DOHH2 (cell line): Measurements from ENCODE around the gene DSG2.

ENCODE experiments used
- H3F3A ChIP-seq: fragments of 200-600 bp; sonication (generic), shearing (Covaris generic); 2 replicates; pipeline ENCODE4 v1.6.0; 2016; ENCODE audit warnings: antibody characterized with exemption, mild to moderate bottlenecking; ENCODE audit not compliant: control insufficient read depth, insufficient read depth
- H3K27ac ChIP-seq: fragments of 200-600 bp; sonication (generic); 2 replicates; pipeline ENCODE4 v1.5.1; 2014; ENCODE audit warnings: low read depth, mild to moderate bottlenecking, low read length, moderate library complexity
- H3K27me3 ChIP-seq: fragments of 200-600 bp; sonication (generic); 2 replicates; pipeline ENCODE4 v1.6.1; 2014; ENCODE audit warnings: mild to moderate bottlenecking, low read length, mixed read lengths; ENCODE audit not compliant: control insufficient read depth
- H3K36me3 ChIP-seq: fragments of 200-600 bp; sonication (generic); 2 replicates; pipeline ENCODE4 v1.6.1; 2014; ENCODE audit warnings: mild to moderate bottlenecking, low read length, moderate library complexity, mixed read lengths; ENCODE audit not compliant: control insufficient read depth
- H3K4me1 ChIP-seq: fragments of 200-600 bp; sonication (generic); 2 replicates; pipeline ENCODE4 v1.6.1; 2014; ENCODE audit warnings: mild to moderate bottlenecking, low read length, mixed read lengths; ENCODE audit not compliant: control insufficient read depth
- H3K4me2 ChIP-seq: fragments of 200-600 bp; sonication (generic); 2 replicates; pipeline ENCODE4 v1.6.0; 2014; ENCODE audit warnings: mild to moderate bottlenecking, low read length, moderate library complexity
- H3K4me3 ChIP-seq: fragments of 200-600 bp; sonication (generic); 2 replicates; pipeline ENCODE4 v1.5.1; 2014; ENCODE audit warnings: mild to moderate bottlenecking, low read length, mixed read lengths
- H3K79me2 ChIP-seq: fragments of 200-600 bp; sonication (generic); 2 replicates; pipeline ENCODE4 v1.6.1; 2014; ENCODE audit warnings: mild to moderate bottlenecking, low read length, mixed read lengths; ENCODE audit not compliant: control insufficient read depth
- H3K9me2 ChIP-seq: fragments of 200-600 bp; sonication (generic); replicated peaks from 2 replicates; pipeline ENCODE4 v1.6.1; 2014; ENCODE audit warnings: mild to moderate bottlenecking, low read length, mixed read lengths; ENCODE audit not compliant: control insufficient read depth
- H3K9me3 ChIP-seq: fragments of 200-600 bp; sonication (generic); 2 replicates; pipeline ENCODE4 v1.6.1; 2014; ENCODE audit warnings: antibody characterized with exemption, low read length, mixed read lengths; ENCODE audit not compliant: control insufficient read depth, insufficient read depth
- H4K20me1 ChIP-seq: fragments of 200-600 bp; sonication (generic); 2 replicates; pipeline ENCODE4 v1.6.0; 2014; ENCODE audit warnings: low read depth, mild to moderate bottlenecking, antibody characterized with exemption, low read length, moderate library complexity; ENCODE audit not compliant: control insufficient read depth, insufficient read depth
- CTCF ChIP-seq: fragments of 200-600 bp; sonication (generic); IDR thresholded peaks from one replicate; pipeline ENCODE4 v1.5.1; 2014; ENCODE audit warnings: antibody characterized with exemption, mild to moderate bottlenecking, low read depth, low read length; ENCODE audit not compliant: poor library complexity, severe bottlenecking
- EZH2phosphoT487 ChIP-seq: fragments of 200-600 bp; sonication (generic); IDR thresholded peaks from 2 replicates; pipeline ENCODE4 v1.6.1; 2017; ENCODE audit warnings: borderline replicate concordance, mild to moderate bottlenecking, antibody characterized with exemption, low read length, moderate library complexity, mixed read lengths

Gene DSG2

GRCh38 chr18:31586616-31587015 lies 88.6 kb downstream of the DSG2 start:
- H3K79me2 ChIP-seq = no peaks in the 10 kb centered on the region
- H4K20me1 ChIP-seq = no peaks in the 10 kb centered on the region
- H3K27me3 ChIP-seq = no peaks in the 10 kb centered on the region
- H3K9me3 ChIP-seq = no peaks in the 10 kb centered on the region
- H3K27ac ChIP-seq = no peak overlapping the region
- H3K4me2 ChIP-seq = no peak overlapping the region
- no peaks in the 10 kb centered on the region for H3K36me3 ChIP-seq
- H3F3A ChIP-seq = no peaks in the 10 kb centered on the region
- H3K9me2 ChIP-seq = no peaks in the 10 kb centered on the region
- no peaks in the 10 kb centered on the region for H3K4me1 ChIP-seq
- H3K4me3 ChIP-seq = no peak overlapping the region
- no peak for TF ChIP-seq CTCF
- no peak for TF ChIP-seq EZH2phosphoT487

GRCh38 chr18:31587529-31587928 lies 89.6 kb downstream of the DSG2 start:
- Histone ChIP-seq H3F3A (no peaks in the 10 kb centered on the region), H4K20me1 (no peaks in the 10 kb centered on the region), H3K9me2 (no peaks in the 10 kb centered on the region), H3K4me3 (no peak overlapping the region), H3K79me2 (no peaks in the 10 kb centered on the region), H3K4me1 (no peaks in the 10 kb centered on the region), H3K4me2 (no peak overlapping the region), H3K27ac (no peak overlapping the region), H3K9me3 (no peaks in the 10 kb centered on the region), H3K36me3 (no peaks in the 10 kb centered on the region), H3K27me3 (no peaks in the 10 kb centered on the region)
- TF ChIP-seq CTCF = no peak
- no peak for TF ChIP-seq EZH2phosphoT487

GRCh38 chr18:31590570-31590969 lies 92.6 kb downstream of the DSG2 start:
- H3K4me1 ChIP-seq = no peaks in the 10 kb centered on the region
- no peak overlapping the region for H3K27ac ChIP-seq
- H3K9me2 ChIP-seq = no peaks in the 10 kb centered on the region
- H3K36me3 ChIP-seq = no peaks in the 10 kb centered on the region
- no peaks in the 10 kb centered on the region for H4K20me1 ChIP-seq
- H3F3A ChIP-seq = no peaks in the 10 kb centered on the region
- H3K27me3 ChIP-seq = no peaks in the 10 kb centered on the region
- no peak overlapping the region for H3K4me2 ChIP-seq
- TF ChIP-seq CTCF = no peak
- TF ChIP-seq EZH2phosphoT487 = no peak
- H3K79me2 ChIP-seq = no peaks in the 10 kb centered on the region
- H3K4me3 ChIP-seq = no peak overlapping the region
- H3K9me3 ChIP-seq = no peaks in the 10 kb centered on the region

- H3K79me2 ChIP-seq = no peaks in the 10 kb centered on the region
- no peaks in the 10 kb centered on the region for H4K20me1 ChIP-seq
- no peak overlapping the region for H3K27ac ChIP-seq
- H3K36me3 ChIP-seq = no peaks in the 10 kb centered on the region
- no peaks in the 10 kb centered on the region for H3F3A ChIP-seq
- H3K4me2 ChIP-seq = no peak overlapping the region
- H3K9me2 ChIP-seq = no peaks in the 10 kb centered on the region
- H3K9me3 ChIP-seq = no peaks in the 10 kb centered on the region
- H3K4me3 ChIP-seq = no peak overlapping the region
- no peak for TF ChIP-seq CTCF
- TF ChIP-seq EZH2phosphoT487 = no peak
- H3K4me1 ChIP-seq = no peaks in the 10 kb centered on the region
- no peaks in the 10 kb centered on the region for H3K27me3 ChIP-seq
Measured at GRCh38 chr18:31591113-31591512, 93.1 kb downstream of the DSG2 start.
